ENCODE data around the gene AK4. TPM values are rescaled to one million over a fixed set of nuclear protein-coding genes. Genes with fewer than 3 reads are reported as not detected.

The AK4 gene
- total and polyA plus RNA-seq, 8 donors, result 1.9 to 8.7 (median 3.3) TPM

DNA sequence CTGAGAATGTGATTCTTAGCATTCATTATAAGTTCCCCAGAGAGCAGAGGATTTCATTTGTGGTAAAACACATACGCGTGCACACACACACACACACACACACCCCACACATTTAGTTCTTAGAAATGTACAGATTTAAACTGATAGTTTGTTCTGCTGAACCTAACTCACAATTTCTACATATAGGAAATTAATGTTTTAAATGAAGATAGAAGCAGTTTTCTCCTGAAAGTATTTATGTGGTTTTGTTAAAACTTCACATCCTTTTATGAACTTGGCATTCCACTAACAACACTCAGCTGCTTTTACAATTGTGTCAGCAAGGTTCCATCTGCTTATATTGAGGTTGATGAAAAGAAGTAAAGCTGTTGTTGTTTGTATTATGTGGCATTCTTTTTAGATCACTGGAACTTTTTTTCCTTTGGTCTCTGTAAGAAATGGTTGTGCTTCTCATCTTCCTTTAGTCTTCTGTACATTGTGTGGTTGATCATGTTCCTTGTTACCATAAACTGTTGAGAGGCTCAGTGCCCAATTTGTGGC is 41.6 kb downstream of the AK4 start:
- no peaks in the 10 kb centered on the region for H3K9me3 ChIP-seq
- no peak overlapping the region for H3K4me3 ChIP-seq
- intact Hi-C loops (cut with DNase I), result no loop called here
- H3K36me3 ChIP-seq, result no peaks in the 10 kb centered on the region
- ATAC-seq, result no peak
- no peaks in the 10 kb centered on the region for H3K4me1 ChIP-seq
- no peak overlapping the region for H3K27ac ChIP-seq
- DNase-seq, result no peak
- H3K27me3 ChIP-seq, result no peaks in the 10 kb centered on the region
- TF ChIP-seq, protein P1, sequence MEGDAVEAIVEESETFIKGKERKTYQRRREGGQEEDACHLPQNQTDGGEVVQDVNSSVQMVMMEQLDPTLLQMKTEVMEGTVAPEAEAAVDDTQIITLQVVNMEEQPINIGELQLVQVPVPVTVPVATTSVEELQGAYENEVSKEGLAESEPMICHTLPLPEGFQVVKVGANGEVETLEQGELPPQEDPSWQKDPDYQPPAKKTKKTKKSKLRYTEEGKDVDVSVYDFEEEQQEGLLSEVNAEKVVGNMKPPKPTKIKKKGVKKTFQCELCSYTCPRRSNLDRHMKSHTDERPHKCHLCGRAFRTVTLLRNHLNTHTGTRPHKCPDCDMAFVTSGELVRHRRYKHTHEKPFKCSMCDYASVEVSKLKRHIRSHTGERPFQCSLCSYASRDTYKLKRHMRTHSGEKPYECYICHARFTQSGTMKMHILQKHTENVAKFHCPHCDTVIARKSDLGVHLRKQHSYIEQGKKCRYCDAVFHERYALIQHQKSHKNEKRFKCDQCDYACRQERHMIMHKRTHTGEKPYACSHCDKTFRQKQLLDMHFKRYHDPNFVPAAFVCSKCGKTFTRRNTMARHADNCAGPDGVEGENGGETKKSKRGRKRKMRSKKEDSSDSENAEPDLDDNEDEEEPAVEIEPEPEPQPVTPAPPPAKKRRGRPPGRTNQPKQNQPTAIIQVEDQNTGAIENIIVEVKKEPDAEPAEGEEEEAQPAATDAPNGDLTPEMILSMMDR (IDR thresholded peaks at IDR 0.05), result no peak

DNA sequence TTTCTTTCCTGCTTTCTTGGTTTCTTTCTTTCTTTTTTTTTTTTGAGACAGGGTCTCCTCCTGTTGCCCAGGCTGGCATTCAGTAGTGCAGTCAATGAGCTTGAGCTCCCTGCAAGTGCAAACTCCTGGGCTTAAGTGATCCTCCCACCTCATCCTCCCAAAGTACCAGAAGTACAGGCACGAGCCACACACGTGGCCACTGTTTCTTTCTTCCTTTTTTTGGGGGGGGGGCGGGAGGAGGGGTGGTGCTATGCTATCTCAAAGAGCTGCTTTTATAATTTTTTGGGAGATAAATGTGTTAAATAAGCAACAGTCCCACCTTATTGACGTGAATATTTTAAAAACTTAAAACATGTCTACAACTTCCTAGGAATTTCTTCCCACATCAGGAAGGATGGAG is 42.2 kb downstream of the AK4 start:
- no peak overlapping the region for H3K4me3 ChIP-seq
- no peak overlapping the region for H3K27ac ChIP-seq
- H3K4me1 ChIP-seq, result no peaks in the 10 kb centered on the region
- H3K9me3 ChIP-seq, result no peaks in the 10 kb centered on the region
- no peaks in the 10 kb centered on the region for H3K36me3 ChIP-seq
- no peak for DNase-seq
- intact Hi-C loops (cut with DNase I), result no loop called here
- TF ChIP-seq, protein P1 (IDR thresholded peaks at IDR 0.05), result no peak
- ATAC-seq, result no peak
- no peaks in the 10 kb centered on the region for H3K27me3 ChIP-seq

DNA sequence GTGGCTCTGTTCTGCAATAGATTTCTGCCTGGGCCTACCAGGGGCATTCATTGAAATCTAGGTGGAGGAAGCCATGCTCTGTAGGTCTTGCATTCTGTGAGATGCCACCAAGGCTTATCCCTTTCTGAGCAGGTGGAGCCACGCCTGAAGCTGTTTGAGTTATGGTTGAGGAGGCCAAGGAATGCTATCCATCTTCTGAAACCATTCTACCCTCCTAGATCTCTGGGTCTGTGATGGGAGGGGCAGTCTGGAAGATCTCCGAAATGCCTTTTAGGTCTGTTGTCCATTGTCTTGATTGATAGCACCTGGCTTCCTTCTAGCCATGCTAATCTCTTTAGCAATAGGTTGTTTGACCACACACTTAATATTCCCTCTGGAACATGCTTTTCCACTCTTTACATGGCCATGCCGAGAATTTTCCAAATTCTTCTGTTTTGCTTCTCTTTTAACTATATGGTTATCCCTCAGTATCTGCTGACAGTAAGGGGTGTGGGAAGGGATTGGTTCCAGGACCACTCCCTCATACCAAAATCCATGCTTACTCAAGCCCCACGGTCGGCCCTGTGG is 45.2 kb downstream of the AK4 start:
- no peak for ATAC-seq
- H3K36me3 ChIP-seq, result no peaks in the 10 kb centered on the region
- H3K9me3 ChIP-seq, result no peaks in the 10 kb centered on the region
- no peak overlapping the region for H3K4me3 ChIP-seq
- intact Hi-C loops (cut with DNase I), result no loop called here
- peaks cover 0 to 3% of the 10 kb centered on the region in 2 donors for H3K4me1 ChIP-seq
- TF ChIP-seq, protein P1 (IDR thresholded peaks at IDR 0.05), result no peak
- no peak overlapping the region for H3K27ac ChIP-seq
- no peak for DNase-seq
- H3K27me3 ChIP-seq, result no peaks in the 10 kb centered on the region

GRCh38 chr1:65195495-65196417 is 47.8 kb downstream of the AK4 start:
- no peak overlapping the region for H3K27ac ChIP-seq
- TF ChIP-seq, protein P1 (IDR thresholded peaks at IDR 0.05), result no peak
- ATAC-seq, result peak; percentile 84
- DNase-seq, result peak in 2 of 4 donors; percentile 42 to 61
- intact Hi-C loops (cut with DNase I), result no loop called here
- H3K27me3 ChIP-seq, result no peaks in the 10 kb centered on the region
- H3K4me1 ChIP-seq, result peaks cover 0 to 3% of the 10 kb centered on the region in 2 donors
- H3K9me3 ChIP-seq, result no peaks in the 10 kb centered on the region
- no peaks in the 10 kb centered on the region for H3K36me3 ChIP-seq
- no peak overlapping the region for H3K4me3 ChIP-seq

- Histone ChIP-seq H3K4me1 (peaks cover 0 to 3% of the 10 kb centered on the region in 2 donors), H3K27ac (no peak overlapping the region), H3K9me3 (no peaks in the 10 kb centered on the region), H3K36me3 (no peaks in the 10 kb centered on the region), H3K4me3 (no peak overlapping the region), H3K27me3 (no peaks in the 10 kb centered on the region)
- DNase-seq, result no peak
- intact Hi-C loops (cut with DNase I), result no loop called here
- TF ChIP-seq, protein P1 (IDR thresholded peaks at IDR 0.05), result no peak
- no peak for ATAC-seq
These were observed 48.9 kb downstream of the AK4 start for GRCh38 chr1:65196926-65197325.
